Mucosa of descending colon (tissue), 3 donors: ENCODE measurements around the gene SLC6A13. TPM values are rescaled to one million over a fixed set of nuclear protein-coding genes. Genes with fewer than 3 reads are reported as not detected.

ENCODE experiments used
- ATAC-seq: fragments of 200-7000 bp; cut with Tn5 transposase; one replicate; pipeline ENCODE4 v1.9.1; 2020; ENCODE audit warnings: mild to moderate bottlenecking, moderate library complexity
- DNase-seq, 3 donors: peaks; one replicate each; pipeline ENCODE4 v3.0.0-alpha.2; 2020
- H3K36me3 ChIP-seq: fragments of 200-600 bp; one replicate; pipeline ENCODE4 v1.8.0; 2021; ENCODE audit warnings: low read depth, mild to moderate bottlenecking
- H3K4me1 ChIP-seq: fragments of 200-600 bp; one replicate; pipeline ENCODE4 v1.8.0; 2021; ENCODE audit warnings: low read depth, mild to moderate bottlenecking
- H3K4me3 ChIP-seq: fragments of 200-600 bp; one replicate; pipeline ENCODE4 v1.8.0; 2021; ENCODE audit warnings: mild to moderate bottlenecking
- H3K9me3 ChIP-seq: fragments of 200-600 bp; one replicate; pipeline ENCODE4 v1.8.0; 2021; ENCODE audit warnings: mild to moderate bottlenecking
- CTCF ChIP-seq: fragments of 200-600 bp; IDR thresholded peaks from one replicate; pipeline ENCODE4 v1.8.0; 2022; ENCODE audit warnings: antibody characterized with exemption, mild to moderate bottlenecking
- intact Hi-C, 2 donors: fragments of 100-400 bp; cut with DNase I in 1 of 2; cut with micrococcal nuclease in 1 of 2; formaldehyde crosslinking; loops; one replicate each; pipeline versions ENCODE4 v1.11.0 to v1.11.1; 2022; cut with DNase I, micrococcal nuclease
- total RNA-seq, 3 donors: library from RNA; stranded (reverse); fragmentation: NEBNext Ultra II Directional in 2 of 3; extraction: Animal tissue kit (Norgen Biotek cat#: 25700) in 2 of 3; gene quantifications; one replicate each; pipeline versions ENCODE4 v1.2.1 to v1.2.4, GENCODE V29; 2021 to 2023
- donor health status: DM: no; HTN: no; CAD: no; lungs with moderate emphysema.
- donor health status: DM: no; HTN: no; CAD: no.
- donor health status: DM: no; HTN: yes; CAD: no.

Gene SLC6A13
- total RNA-seq, 3 donors from 2014 or later: not detected

- no peak for TF ChIP-seq CTCF
- no peak for DNase-seq
- Histone ChIP-seq H3K4me1 (peaks cover 19% of the 10 kb centered on the region), H3K9me3 (no peaks in the 10 kb centered on the region), H3K4me3 (no peak overlapping the region), H3K36me3 (no peaks in the 10 kb centered on the region)
- intact Hi-C loops: no loop called here
- no peak for ATAC-seq
Observed at GRCh38 chr12:215116-215515, 47.5 kb downstream of the SLC6A13 start.

GRCh38 chr12:214003-214741 is 48.5 kb downstream of the SLC6A13 start, which contains the start of gene SLC6A12:
SLC6A12 (minus strand) TSS chr12:214157; CDS start chr12:209986, 4,171 bp downstream.
- Histone ChIP-seq H3K4me3 (no peak within 1 kb of the TSS), H3K36me3 (no peaks in the 10 kb centered on the region), H3K4me1 (peaks cover 19% of the 10 kb centered on the region), H3K9me3 (no peaks in the 10 kb centered on the region)
- intact Hi-C loops: no loop called here
- ATAC-seq (peak; percentile 40), DNase-seq (no peak)
- no peak for TF ChIP-seq CTCF

GRCh38 chr12:213527-213932 is 49.1 kb downstream of the SLC6A13 start:
- ATAC-seq: peak; percentile 1

GRCh38 chr12:212715-213526 is 49.7 kb downstream of the SLC6A13 start:
- TF ChIP-seq CTCF: no peak
- Histone ChIP-seq H3K36me3 (no peaks in the 10 kb centered on the region), H3K4me1 (peaks cover 19% of the 10 kb centered on the region), H3K9me3 (no peaks in the 10 kb centered on the region), H3K4me3 (no peak overlapping the region)
- intact Hi-C loops: no loop called here
- ATAC-seq (peak; percentile 52), DNase-seq (peak in 2 of 3 donors; percentile 61 to 62)

More at GRCh38 chr12:213527-213932, 49.1 kb downstream of the SLC6A13 start:
- Histone ChIP-seq H3K9me3 (no peaks in the 10 kb centered on the region), H3K4me1 (peaks cover 19% of the 10 kb centered on the region), H3K36me3 (no peaks in the 10 kb centered on the region), H3K4me3 (no peak overlapping the region)
- intact Hi-C loops: no loop called here
- TF ChIP-seq CTCF: no peak
- DNase-seq: no peak

GRCh38 chr12:212415-212714 is 50.3 kb downstream of the SLC6A13 start:
- H3K9me3 ChIP-seq: no peaks in the 10 kb centered on the region
- H3K36me3 ChIP-seq: no peaks in the 10 kb centered on the region
- intact Hi-C loops: no loop called here
- peaks cover 19% of the 10 kb centered on the region for H3K4me1 ChIP-seq
- no peak for ATAC-seq
- no peak for TF ChIP-seq CTCF
- H3K4me3 ChIP-seq: no peak overlapping the region
- no peak for DNase-seq
